Astrocyte (in vitro differentiated cells and primary cell): ENCODE measurements around the gene KRT75. TPM values are rescaled to one million over a fixed set of nuclear protein-coding genes. Genes with fewer than 3 reads are reported as not detected.

Source experiments
- DNase-seq: peaks from one replicate; pipeline ENCODE4 v3.0.0-alpha.2; 2010; ENCODE audit warnings: low read depth
- FAIRE-seq: peaks from 2 replicates; lab custom pipeline; 2011; peaks lifted over from hg19 to GRCh38; lab: Jason Lieb, UNC
- H2AFZ ChIP-seq: 2 replicates; pipeline ENCODE4 v1.6.0; 2012; ENCODE audit warnings: low read depth, low read length, inconsistent platforms
- H3K27ac ChIP-seq: 2 replicates; pipeline ENCODE4 v1.5.1; 2011; ENCODE audit warnings: low read depth, low read length, inconsistent platforms
- H3K27me3 ChIP-seq: 2 replicates; pipeline ENCODE4 v1.6.0; 2011; ENCODE audit warnings: low read length, inconsistent platforms; ENCODE audit not compliant: insufficient read depth
- H3K36me3 ChIP-seq: 2 replicates; pipeline ENCODE4 v1.5.1; 2011; ENCODE audit warnings: low read length, inconsistent platforms; ENCODE audit not compliant: insufficient read depth
- H3K4me1 ChIP-seq: 2 replicates; pipeline ENCODE4 v1.5.1; 2011; ENCODE audit warnings: low read length, inconsistent platforms; ENCODE audit not compliant: insufficient read depth
- H3K4me2 ChIP-seq: 2 replicates; pipeline ENCODE4 v1.6.0; 2012; ENCODE audit warnings: low read length, inconsistent platforms
- H3K4me3 ChIP-seq: 2 replicates; pipeline ENCODE4 v1.5.1; 2011; ENCODE audit warnings: low read depth, mild to moderate bottlenecking, low read length, inconsistent platforms; ENCODE audit not compliant: insufficient read depth
- H3K79me2 ChIP-seq: 2 replicates; pipeline ENCODE4 v1.6.0; 2012; ENCODE audit warnings: mild to moderate bottlenecking, low read length, inconsistent platforms; ENCODE audit not compliant: insufficient read depth
- H3K9ac ChIP-seq: 2 replicates; pipeline ENCODE4 v1.6.0; 2012; ENCODE audit warnings: mild to moderate bottlenecking, low read length, inconsistent platforms
- H3K9me3 ChIP-seq: 2 replicates; pipeline ENCODE4 v1.5.1; 2012; ENCODE audit warnings: low read depth, mild to moderate bottlenecking, low read length, inconsistent platforms; ENCODE audit not compliant: insufficient read depth
- H4K20me1 ChIP-seq: 2 replicates; pipeline ENCODE4 v1.6.0; 2012; ENCODE audit warnings: low read length, inconsistent platforms; ENCODE audit not compliant: insufficient read depth
- H3K27ac Mint-ChIP-seq: one replicate; pipeline ENCODE4 v1.8.0; 2021; ENCODE audit warnings: mild to moderate bottlenecking, mixed read lengths; ENCODE audit not compliant: unreplicated experiment
- H3K27me3 Mint-ChIP-seq: one replicate; pipeline ENCODE4 v1.8.0; 2021; ENCODE audit warnings: low read depth, mixed read lengths; ENCODE audit not compliant: unreplicated experiment
- H3K36me3 Mint-ChIP-seq: one replicate; pipeline ENCODE4 v1.8.0; 2021; ENCODE audit warnings: low read depth, mixed read lengths; ENCODE audit not compliant: unreplicated experiment
- H3K4me1 Mint-ChIP-seq: one replicate; pipeline ENCODE4 v1.8.0; 2021; ENCODE audit warnings: low read depth, mixed read lengths; ENCODE audit not compliant: unreplicated experiment
- H3K4me3 Mint-ChIP-seq: one replicate; pipeline ENCODE4 v1.8.0; 2021; ENCODE audit warnings: mild to moderate bottlenecking, moderate library complexity, mixed read lengths; ENCODE audit not compliant: unreplicated experiment
- H3K9me3 Mint-ChIP-seq: one replicate; pipeline ENCODE4 v1.8.0; 2021; ENCODE audit warnings: mild to moderate bottlenecking, mixed read lengths; ENCODE audit not compliant: unreplicated experiment
- CTCF ChIP-seq: IDR thresholded peaks from 2 replicates; pipeline ENCODE4 v1.5.1; 2011; ENCODE audit warnings: low read depth, mild to moderate bottlenecking, inconsistent platforms, low read length, moderate library complexity; ENCODE audit not compliant: insufficient read depth
- EZH2 ChIP-seq: IDR thresholded peaks from 2 replicates; pipeline ENCODE4 v1.6.1; 2012; ENCODE audit warnings: mild to moderate bottlenecking, low read length, inconsistent platforms; ENCODE audit not compliant: insufficient read depth
- total RNA-seq: library from RNA; stranded (reverse); gene quantifications from 2 replicates; pipeline ENCODE4 v1.2.1, GENCODE V29; 2021

Gene KRT75
- total RNA-seq, 1 donor from 2014 or later = not detected

GRCh38 chr12:52439845-52440244 is 5.7 kb upstream of the KRT75 start:
- H3K36me3 Mint-ChIP-seq = no peaks in the 10 kb centered on the region
- peak overlapping the region; percentile 96 for H3K27ac Mint-ChIP-seq
- no peak for TF ChIP-seq CTCF
- TF ChIP-seq EZH2 = no peak
- H3K4me3 ChIP-seq = no peak overlapping the region
- H3K9me3 Mint-ChIP-seq = no peaks in the 10 kb centered on the region
- no peaks in the 10 kb centered on the region for H3K36me3 ChIP-seq
- no peak for FAIRE-seq
- H4K20me1 ChIP-seq = no peaks in the 10 kb centered on the region
- H3K9ac ChIP-seq = no peak overlapping the region
- no peaks in the 10 kb centered on the region for H3K9me3 ChIP-seq
- peak overlapping the region; percentile 94 for H3K27ac ChIP-seq
- DNase-seq = no peak
- no peaks in the 10 kb centered on the region for H3K79me2 ChIP-seq
- no peaks in the 10 kb centered on the region for H3K27me3 ChIP-seq
- H3K4me1 Mint-ChIP-seq = peaks cover 60% of the 10 kb centered on the region
- no peak overlapping the region for H2AFZ ChIP-seq
- H3K4me1 ChIP-seq = peaks cover 51% of the 10 kb centered on the region
- H3K4me2 ChIP-seq = no peak overlapping the region
- peaks cover 9% of the 10 kb centered on the region for H3K27me3 Mint-ChIP-seq
- peak overlapping the region; percentile 18 for H3K4me3 Mint-ChIP-seq

- no peak overlapping the region for H3K27ac ChIP-seq
- H3K36me3 ChIP-seq = no peaks in the 10 kb centered on the region
- H4K20me1 ChIP-seq = no peaks in the 10 kb centered on the region
- H3K79me2 ChIP-seq = no peaks in the 10 kb centered on the region
- no peak overlapping the region for H3K9ac ChIP-seq
- Mint-ChIP-seq H3K36me3 (no peaks in the 10 kb centered on the region), H3K4me1 (peaks cover 62% of the 10 kb centered on the region), H3K4me3 (no peak overlapping the region), H3K9me3 (no peaks in the 10 kb centered on the region), H3K27ac (no peak overlapping the region), H3K27me3 (peaks cover 10% of the 10 kb centered on the region)
- H2AFZ ChIP-seq = no peak overlapping the region
- H3K4me3 ChIP-seq = no peak overlapping the region
- no peak overlapping the region for H3K4me2 ChIP-seq
- no peaks in the 10 kb centered on the region for H3K9me3 ChIP-seq
- FAIRE-seq (no peak), DNase-seq (no peak)
- TF ChIP-seq EZH2 = no peak
- no peak for TF ChIP-seq CTCF
- no peaks in the 10 kb centered on the region for H3K27me3 ChIP-seq
- peaks cover 50% of the 10 kb centered on the region for H3K4me1 ChIP-seq
Measured at GRCh38 chr12:52439420-52439819, 5.2 kb upstream of the KRT75 start.
